GM12801 (cell line): Measurements from ENCODE around the gene RALGPS2.

Source experiments
- CTCF ChIP-seq: IDR thresholded peaks from one replicate; pipeline ENCODE4 v1.5.1; 2011; ENCODE audit warnings: control low read depth; ENCODE audit not compliant: insufficient read length; ENCODE audit errors: extremely low read depth

Gene RALGPS2

GRCh38 chr1:178921499-178921898 is 196.5 kb downstream of the RALGPS2 start:
- TF ChIP-seq CTCF, result no peak

- no peak for TF ChIP-seq CTCF
These were observed 198.5 kb downstream of the RALGPS2 start for GRCh38 chr1:178923512-178923911.

GRCh38 chr1:178926046-178926445 is 201.0 kb downstream of the RALGPS2 start:
- TF ChIP-seq CTCF, result no peak

GRCh38 chr1:178927003-178927402 is 202.0 kb downstream of the RALGPS2 start:
- TF ChIP-seq CTCF, result no peak

GRCh38 chr1:178928041-178928440 is 203.0 kb downstream of the RALGPS2 start:
- no peak for TF ChIP-seq CTCF

GRCh38 chr1:178928976-178929375 is 203.9 kb downstream of the RALGPS2 start:
- TF ChIP-seq CTCF, result no peak

- TF ChIP-seq CTCF, result no peak
These were observed 207.0 kb downstream of the RALGPS2 start for GRCh38 chr1:178931858-178932551.
